ENCODE data around the gene PCCB. TPM values are rescaled to one million over a fixed set of nuclear protein-coding genes. Genes with fewer than 3 reads are reported as not detected.

The PCCB gene
- total RNA-seq, 1 donor from 2014 or later, result 63.6 TPM

DNA sequence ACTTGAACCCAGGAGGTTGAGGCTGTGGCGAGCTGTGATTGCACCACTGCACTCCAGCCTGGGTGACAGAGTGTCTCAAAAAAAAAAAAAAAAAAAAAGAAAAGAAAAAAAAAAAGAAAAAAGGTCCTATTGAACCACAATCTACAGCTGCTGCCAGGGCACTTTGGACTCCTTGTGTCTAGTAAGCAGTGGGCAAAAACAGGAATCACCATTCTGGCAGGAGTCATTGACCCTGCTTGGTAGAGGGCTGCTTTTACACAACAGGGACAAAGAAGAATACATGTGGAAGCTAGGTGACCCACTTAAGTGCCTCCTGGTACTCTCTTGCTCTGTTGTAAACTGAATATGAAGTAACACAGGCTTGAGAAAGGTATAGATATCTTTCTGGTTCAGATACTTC, 14.6 kb upstream of the PCCB start:
- Histone ChIP-seq H3K4me3 (ENCODE audit: low read depth, low read length) (no peak overlapping the region), H3K27me3 (ENCODE audit: control insufficient read depth, insufficient read depth, low read length) (no peaks in the 10 kb centered on the region), H3K36me3 (ENCODE audit: control insufficient read depth, insufficient read depth, low read length) (no peaks in the 10 kb centered on the region)
- DNase-seq (ENCODE audit: low read depth), result no peak
- TF ChIP-seq, protein P1, sequence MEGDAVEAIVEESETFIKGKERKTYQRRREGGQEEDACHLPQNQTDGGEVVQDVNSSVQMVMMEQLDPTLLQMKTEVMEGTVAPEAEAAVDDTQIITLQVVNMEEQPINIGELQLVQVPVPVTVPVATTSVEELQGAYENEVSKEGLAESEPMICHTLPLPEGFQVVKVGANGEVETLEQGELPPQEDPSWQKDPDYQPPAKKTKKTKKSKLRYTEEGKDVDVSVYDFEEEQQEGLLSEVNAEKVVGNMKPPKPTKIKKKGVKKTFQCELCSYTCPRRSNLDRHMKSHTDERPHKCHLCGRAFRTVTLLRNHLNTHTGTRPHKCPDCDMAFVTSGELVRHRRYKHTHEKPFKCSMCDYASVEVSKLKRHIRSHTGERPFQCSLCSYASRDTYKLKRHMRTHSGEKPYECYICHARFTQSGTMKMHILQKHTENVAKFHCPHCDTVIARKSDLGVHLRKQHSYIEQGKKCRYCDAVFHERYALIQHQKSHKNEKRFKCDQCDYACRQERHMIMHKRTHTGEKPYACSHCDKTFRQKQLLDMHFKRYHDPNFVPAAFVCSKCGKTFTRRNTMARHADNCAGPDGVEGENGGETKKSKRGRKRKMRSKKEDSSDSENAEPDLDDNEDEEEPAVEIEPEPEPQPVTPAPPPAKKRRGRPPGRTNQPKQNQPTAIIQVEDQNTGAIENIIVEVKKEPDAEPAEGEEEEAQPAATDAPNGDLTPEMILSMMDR (IDR thresholded peaks at IDR 0.05; ENCODE audit: insufficient read depth, low read length, poor library complexity, severe bottlenecking), result no peak

DNA sequence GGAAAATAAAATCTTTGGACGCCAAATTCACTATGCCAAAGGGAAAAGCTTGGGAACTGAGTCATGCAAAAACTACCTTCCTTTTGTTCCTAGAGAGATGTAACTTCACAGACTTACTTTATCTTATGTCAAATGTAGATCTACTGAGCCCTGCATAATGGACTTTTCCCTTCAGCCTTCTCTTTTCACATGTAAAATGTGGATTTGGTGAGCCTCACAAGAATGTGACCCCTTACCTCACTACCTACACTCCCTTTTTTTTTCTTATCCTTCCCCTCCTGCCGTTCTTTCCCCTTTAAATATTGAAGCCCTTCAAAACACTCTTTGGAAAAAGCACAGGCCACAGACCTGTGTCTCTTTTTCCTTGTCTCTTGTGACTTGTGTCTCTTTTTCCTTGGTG, 14.0 kb upstream of the PCCB start:
- DNase-seq (ENCODE audit: low read depth), result no peak
- TF ChIP-seq, protein P1 (IDR thresholded peaks at IDR 0.05; ENCODE audit: insufficient read depth, low read length, poor library complexity, severe bottlenecking), result no peak
- no peaks in the 10 kb centered on the region for H3K27me3 ChIP-seq (ENCODE audit: control insufficient read depth, insufficient read depth, low read length)
- no peaks in the 10 kb centered on the region for H3K36me3 ChIP-seq (ENCODE audit: control insufficient read depth, insufficient read depth, low read length)
- no peak overlapping the region for H3K4me3 ChIP-seq (ENCODE audit: low read depth, low read length)

DNA sequence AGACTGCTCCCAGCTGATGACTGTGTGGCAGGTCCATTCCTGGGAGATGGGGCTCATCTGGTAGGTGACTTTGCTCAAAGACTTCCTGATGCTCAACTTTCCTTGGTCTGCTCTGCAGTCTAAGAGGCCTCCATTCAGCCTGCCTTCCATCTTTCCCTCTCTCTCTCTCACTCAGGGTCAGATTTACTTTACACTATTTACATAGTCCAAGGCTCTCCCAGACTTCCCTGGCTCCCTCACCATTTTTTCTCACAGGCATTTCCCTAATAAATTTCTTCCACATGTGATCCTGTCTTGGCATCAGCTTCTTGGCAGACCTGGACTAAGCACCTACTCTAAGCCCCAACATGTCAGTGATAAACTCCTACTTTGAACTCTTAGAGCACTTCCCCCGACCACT, 13.0 kb upstream of the PCCB start:
- no peaks in the 10 kb centered on the region for H3K36me3 ChIP-seq (ENCODE audit: control insufficient read depth, insufficient read depth, low read length)
- H3K27me3 ChIP-seq (ENCODE audit: control insufficient read depth, insufficient read depth, low read length), result no peaks in the 10 kb centered on the region
- TF ChIP-seq, protein P1 (IDR thresholded peaks at IDR 0.05; ENCODE audit: insufficient read depth, low read length, poor library complexity, severe bottlenecking), result no peak
- DNase-seq (ENCODE audit: low read depth), result no peak
- no peak overlapping the region for H3K4me3 ChIP-seq (ENCODE audit: low read depth, low read length)

DNA sequence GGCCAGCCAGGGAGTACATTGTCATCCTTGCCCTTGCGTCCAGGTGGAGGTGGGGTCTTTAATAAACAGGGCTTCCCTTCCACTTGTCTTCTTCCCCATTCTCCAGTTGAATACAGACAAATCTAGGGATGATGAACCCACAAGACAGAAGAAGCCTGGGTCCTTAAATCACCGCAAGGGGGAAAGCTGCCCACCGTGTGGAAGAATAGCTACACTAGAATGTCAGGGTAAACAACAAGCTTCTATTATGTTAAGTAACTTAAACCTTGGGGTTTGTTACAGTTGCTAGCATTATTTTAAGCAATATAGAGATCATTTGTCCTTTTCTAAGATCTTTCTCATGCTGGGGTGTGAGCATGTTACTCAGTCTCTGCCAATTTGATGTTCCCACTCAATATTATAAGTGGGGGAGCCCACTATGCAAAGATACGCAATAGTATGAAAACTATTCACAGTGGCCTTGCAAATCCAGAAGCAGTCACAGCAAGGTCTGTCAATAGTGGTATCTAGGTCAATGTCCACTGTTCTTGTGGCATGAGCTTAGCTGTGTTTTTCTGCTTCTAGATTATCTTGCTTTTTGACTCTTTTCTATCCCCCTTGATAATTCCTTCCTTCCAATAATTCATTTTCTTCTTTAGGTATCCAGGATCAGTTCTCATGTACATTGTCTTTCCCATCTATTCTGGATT, 12.0 kb upstream of the PCCB start:
- H3K36me3 ChIP-seq (ENCODE audit: control insufficient read depth, insufficient read depth, low read length), result no peaks in the 10 kb centered on the region
- no peaks in the 10 kb centered on the region for H3K27me3 ChIP-seq (ENCODE audit: control insufficient read depth, insufficient read depth, low read length)
- DNase-seq (ENCODE audit: low read depth), result no peak
- H3K4me3 ChIP-seq (ENCODE audit: low read depth, low read length), result no peak overlapping the region
- TF ChIP-seq, protein P1 (IDR thresholded peaks at IDR 0.05; ENCODE audit: insufficient read depth, low read length, poor library complexity, severe bottlenecking), result no peak

DNA sequence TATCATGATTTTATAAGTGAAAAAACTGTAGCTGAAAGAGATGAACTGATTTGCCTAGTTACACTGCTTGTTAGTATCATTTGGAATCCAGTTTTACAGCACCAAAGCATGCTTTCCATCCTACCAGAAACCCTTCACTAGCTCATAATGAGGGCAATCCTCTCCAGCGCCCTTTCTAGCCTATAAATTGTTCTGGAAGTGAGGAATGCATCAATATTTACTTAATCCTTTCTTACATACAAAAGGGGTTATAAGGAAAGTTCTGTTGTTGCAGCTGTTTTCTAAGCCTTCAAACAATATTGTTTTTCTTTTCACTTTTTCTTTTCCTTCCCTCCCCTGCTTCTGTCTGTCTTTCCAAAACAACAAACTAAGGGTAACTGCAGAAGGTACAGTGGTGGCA, 11.0 kb upstream of the PCCB start:
- H3K4me3 ChIP-seq (ENCODE audit: low read depth, low read length), result no peak overlapping the region
- DNase-seq (ENCODE audit: low read depth), result no peak
- TF ChIP-seq, protein P1 (IDR thresholded peaks at IDR 0.05; ENCODE audit: insufficient read depth, low read length, poor library complexity, severe bottlenecking), result no peak
- no peaks in the 10 kb centered on the region for H3K27me3 ChIP-seq (ENCODE audit: control insufficient read depth, insufficient read depth, low read length)
- no peaks in the 10 kb centered on the region for H3K36me3 ChIP-seq (ENCODE audit: control insufficient read depth, insufficient read depth, low read length)

DNA sequence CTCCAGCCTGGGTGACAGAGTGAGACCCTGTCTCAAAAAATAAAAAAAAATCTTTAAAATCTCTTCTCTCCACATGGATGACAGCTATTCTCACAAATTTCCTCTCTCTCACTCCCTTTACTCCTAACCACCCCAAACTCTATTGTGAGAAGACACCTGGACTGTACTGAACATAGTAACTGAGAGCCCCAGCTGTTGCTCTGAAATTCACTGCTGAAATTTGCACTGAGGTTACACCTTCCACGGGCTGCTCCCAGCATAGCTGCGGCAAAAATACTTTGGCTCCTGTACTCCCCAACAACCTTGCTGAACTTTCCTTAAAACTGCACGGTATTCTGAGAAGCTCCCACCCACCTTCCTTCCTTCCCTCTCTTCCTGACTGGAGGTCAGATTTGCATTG, 4.4 kb upstream of the PCCB start:
- Histone ChIP-seq H3K27me3 (ENCODE audit: control insufficient read depth, insufficient read depth, low read length) (no peaks in the 10 kb centered on the region), H3K36me3 (ENCODE audit: control insufficient read depth, insufficient read depth, low read length) (no peaks in the 10 kb centered on the region), H3K4me3 (ENCODE audit: low read depth, low read length) (no peak overlapping the region)
- DNase-seq (ENCODE audit: low read depth), result no peak
- TF ChIP-seq, protein P1 (IDR thresholded peaks at IDR 0.05; ENCODE audit: insufficient read depth, low read length, poor library complexity, severe bottlenecking), result no peak
